Measurements from ENCODE around the gene SLC24A4.

Gene SLC24A4

GRCh38 chr14:92524602-92525185 is 201.7 kb downstream of the SLC24A4 start:
- Histone ChIP-seq H3K9me3 (ENCODE audit: control insufficient read depth, insufficient read depth, low read depth, low read length) (no peaks in the 10 kb centered on the region), H3K4me1 (ENCODE audit: control insufficient read depth, insufficient read depth, low read length) (no peaks in the 10 kb centered on the region), H3K4me3 (ENCODE audit: low read depth, low read length) (no peak overlapping the region), H3K36me3 (ENCODE audit: control insufficient read depth in 2 of 2, insufficient read depth in 1 of 2, low read length in 2 of 2) (no peaks in the 10 kb centered on the region), H3K27ac (ENCODE audit: extremely low read depth, low read depth, low read length) (no peak overlapping the region)
- TF ChIP-seq ZNF555 (tag by site-specific recombination; conservative IDR thresholded peaks at IDR 0.05) (no peak), ZNF248 (tag by site-specific recombination; IDR thresholded peaks at IDR 0.05) (no peak), ZBTB21 (tag by site-specific recombination; IDR thresholded peaks at IDR 0.05) (no peak), ZNF398 (tag by site-specific recombination; IDR thresholded peaks at IDR 0.05) (no peak), ATF2 (tag by site-specific recombination; IDR thresholded peaks at IDR 0.05; ENCODE audit: low read depth) (no peak), ZNF266 (tag by site-specific recombination; IDR thresholded peaks at IDR 0.05; ENCODE audit: low read depth) (no peak), ZNF324 (tag by site-specific recombination; IDR thresholded peaks at IDR 0.05) (no peak), FEZF1 (tag by site-specific recombination; IDR thresholded peaks at IDR 0.05) (no peak), ZNF777 (tag by site-specific recombination; IDR thresholded peaks at IDR 0.05; ENCODE audit: borderline replicate concordance) (no peak), ZNF214 (tag by site-specific recombination; IDR thresholded peaks at IDR 0.05; ENCODE audit: borderline replicate concordance) (no peak), OVOL3 (tag by site-specific recombination; IDR thresholded peaks at IDR 0.05) (no peak), ZNF558 (tag by site-specific recombination; IDR thresholded peaks at IDR 0.05) (no peak)
- ChIA-PET CTCF (no interaction called here), POLR2A (no interaction called here)

GRCh38 chr14:92525322-92526095 is 202.5 kb downstream of the SLC24A4 start:
- H3K4me1 ChIP-seq (ENCODE audit: control insufficient read depth, insufficient read depth, low read length) = no peaks in the 10 kb centered on the region
- TF ChIP-seq ZNF530 (tag by site-specific recombination; IDR thresholded peaks at IDR 0.05; ENCODE audit: low read depth) (no peak), ZNF600 (tag by site-specific recombination; IDR thresholded peaks at IDR 0.05) (no peak), ZNF704 (tag by site-specific recombination; IDR thresholded peaks at IDR 0.05) (no peak), GLIS2 (tag by site-specific recombination; IDR thresholded peaks at IDR 0.05) (no peak), ZNF350 (tag by site-specific recombination; IDR thresholded peaks at IDR 0.05) (no peak), ZNF366 (tag by site-specific recombination; conservative IDR thresholded peaks at IDR 0.05) (no peak), SCRT2 (tag by site-specific recombination; IDR thresholded peaks at IDR 0.05) (no peak), ZNF571 (tag by site-specific recombination; IDR thresholded peaks at IDR 0.05) (no peak)
- no peaks in the 10 kb centered on the region for H3K9me3 ChIP-seq (ENCODE audit: control insufficient read depth, insufficient read depth, low read depth, low read length)
- ChIA-PET CTCF (interaction anchor here (0.7 kb wide), 1 partner anchor 11 kb away, joined by 4 read pairs; no protein-coding TSS in a partner anchor), POLR2A (interaction anchor here (1.2 kb wide), 1 partner anchor 10 kb away, joined by 7 read pairs; no protein-coding TSS in a partner anchor)
- H3K36me3 ChIP-seq (ENCODE audit: control insufficient read depth in 2 of 2, insufficient read depth in 1 of 2, low read length in 2 of 2) = no peaks in the 10 kb centered on the region
- no peak overlapping the region for H3K27ac ChIP-seq (ENCODE audit: extremely low read depth, low read depth, low read length)
- H3K4me3 ChIP-seq (ENCODE audit: low read depth, low read length) = no peak overlapping the region

Measured in HEK293 (cell line).